Stomach smooth muscle (tissue), 2 donors: ENCODE measurements around the gene CARD19.
A peak's percentile ranks its signal among the peaks of the same experiment; 100 is the strongest.
"Not testable (repeated sequence)": the region's sequence is repeated elsewhere in the genome, so short reads cannot be mapped to it uniquely, and the experiment has no call there.

Experiments used
- H3K27ac ChIP-seq: one replicate; pipeline ENCODE4 v1.7.0; 2013; ENCODE audit warnings: mild to moderate bottlenecking, low read length, inconsistent platforms
- H3K27me3 ChIP-seq, 2 donors: one replicate each; pipeline ENCODE4 v1.7.0; 2013; ENCODE audit warnings: low read length in 2 of 2; ENCODE audit not compliant: insufficient read depth in 2 of 2, control insufficient read depth in 1 of 2
- H3K36me3 ChIP-seq, 2 donors: one replicate each; pipeline ENCODE4 v1.7.0; 2013; ENCODE audit warnings: low read length in 2 of 2; ENCODE audit not compliant: control insufficient read depth in 2 of 2, insufficient read depth in 2 of 2
- H3K4me1 ChIP-seq: one replicate; pipeline ENCODE4 v1.7.0; 2013; ENCODE audit warnings: low read length; ENCODE audit not compliant: control insufficient read depth, insufficient read depth
- H3K4me3 ChIP-seq, 2 donors: one replicate each; pipeline ENCODE4 v1.7.0; 2013; ENCODE audit warnings: low read length in 2 of 2
- H3K9ac ChIP-seq, 2 donors: one replicate each; pipeline ENCODE4 v1.7.0; 2013; ENCODE audit warnings: low read length in 2 of 2, mild to moderate bottlenecking in 1 of 2
- H3K9me3 ChIP-seq, 2 donors: one replicate each; pipeline ENCODE4 v1.7.0; 2013; ENCODE audit warnings: low read length in 2 of 2; ENCODE audit not compliant: control insufficient read depth in 2 of 2
- donor health status: healthy.
- donor health status: Pancreatic carcinoma.

Gene CARD19

GRCh38 chr9:93096811-93097382 is 880 bp downstream of the CARD19 start:
- peak overlapping the region; percentile 86 for H3K27ac ChIP-seq
- peaks cover 0 to 2% of the 10 kb centered on the region in 2 donors for H3K36me3 ChIP-seq
- no peaks in the 10 kb centered on the region for H3K9me3 ChIP-seq
- peak overlapping the region; percentile 79 to 88 for H3K4me3 ChIP-seq
- H3K4me1 ChIP-seq: peaks cover 52% of the 10 kb centered on the region
- H3K27me3 ChIP-seq: no peaks in the 10 kb centered on the region
- H3K9ac ChIP-seq: peak overlapping the region; percentile 75 to 84

GRCh38 chr9:93097511-93098201 is 1.6 kb downstream of the CARD19 start:
- no peaks in the 10 kb centered on the region for H3K9me3 ChIP-seq
- no peaks in the 10 kb centered on the region for H3K27me3 ChIP-seq
- peak overlapping the region; percentile 79 to 88 for H3K4me3 ChIP-seq
- peak overlapping the region; percentile 86 for H3K27ac ChIP-seq
- peaks cover 0 to 2% of the 10 kb centered on the region in 2 donors for H3K36me3 ChIP-seq
- peak overlapping the region; percentile 75 to 84 for H3K9ac ChIP-seq
- peaks cover 52% of the 10 kb centered on the region for H3K4me1 ChIP-seq

GRCh38 chr9:93098236-93098946 is 2.4 kb downstream of the CARD19 start:
- peak overlapping the region; percentile 86 for H3K27ac ChIP-seq
- no peaks in the 10 kb centered on the region for H3K27me3 ChIP-seq
- H3K9me3 ChIP-seq: no peaks in the 10 kb centered on the region
- peaks cover 0 to 2% of the 10 kb centered on the region in 2 donors for H3K36me3 ChIP-seq
- peak overlapping the region; percentile 75 to 84 for H3K9ac ChIP-seq
- peaks cover 52% of the 10 kb centered on the region for H3K4me1 ChIP-seq
- H3K4me3 ChIP-seq: peak overlapping the region; percentile 79 to 88

- H3K9ac ChIP-seq: no peak overlapping the region
Observed at GRCh38 chr9:93099551-93100275, 3.7 kb downstream of the CARD19 start.

GRCh38 chr9:93100276-93100636 is 4.2 kb downstream of the CARD19 start:
- no peaks in the 10 kb centered on the region for H3K9me3 ChIP-seq
- no peak overlapping the region for H3K4me3 ChIP-seq
- H3K36me3 ChIP-seq: peaks cover 0 to 2% of the 10 kb centered on the region in 2 donors
- peak overlapping the region; percentile 64 for H3K27ac ChIP-seq
- peaks cover 38% of the 10 kb centered on the region for H3K4me1 ChIP-seq
- no peak overlapping the region for H3K9ac ChIP-seq
- no peaks in the 10 kb centered on the region for H3K27me3 ChIP-seq

More at GRCh38 chr9:93099551-93100275, 3.7 kb downstream of the CARD19 start:
- peaks cover 42% of the 10 kb centered on the region for H3K4me1 ChIP-seq
- peak overlapping the region; percentile 64 for H3K27ac ChIP-seq
- no peaks in the 10 kb centered on the region for H3K9me3 ChIP-seq
- peaks cover 0 to 2% of the 10 kb centered on the region in 2 donors for H3K36me3 ChIP-seq
- peak overlapping the region in 1 of 2 donors; percentile 24 for H3K4me3 ChIP-seq
- no peaks in the 10 kb centered on the region for H3K27me3 ChIP-seq

- H3K9me3 ChIP-seq, H3K27ac ChIP-seq, H3K36me3 ChIP-seq, H3K27me3 ChIP-seq, H3K9ac ChIP-seq, H3K4me3 ChIP-seq: not testable (repeated sequence)
- peaks cover 37% of the 10 kb centered on the region for H3K4me1 ChIP-seq
Observed at GRCh38 chr9:93101086-93101485, 5.1 kb downstream of the CARD19 start.

- H3K9ac ChIP-seq: no peak overlapping the region
- peaks cover 20% of the 10 kb centered on the region for H3K4me1 ChIP-seq
- no peak overlapping the region for H3K4me3 ChIP-seq
- no peaks in the 10 kb centered on the region for H3K9me3 ChIP-seq
- no peak overlapping the region for H3K27ac ChIP-seq
- peaks cover 10 to 11% of the 10 kb centered on the region in 2 donors for H3K36me3 ChIP-seq
- no peaks in the 10 kb centered on the region for H3K27me3 ChIP-seq
Observed at GRCh38 chr9:93105620-93106019, 9.6 kb downstream of the CARD19 start.

GRCh38 chr9:93107151-93107824 is 11.3 kb downstream of the CARD19 start:
- H3K27me3 ChIP-seq: no peaks in the 10 kb centered on the region
- no peaks in the 10 kb centered on the region for H3K9me3 ChIP-seq
- no peak overlapping the region for H3K27ac ChIP-seq
- peaks cover 14 to 18% of the 10 kb centered on the region in 2 donors for H3K36me3 ChIP-seq
- H3K9ac ChIP-seq: peak overlapping the region in 1 of 2 donors; percentile 38
- H3K4me1 ChIP-seq: peaks cover 20% of the 10 kb centered on the region
- H3K4me3 ChIP-seq: no peak overlapping the region

GRCh38 chr9:93107825-93108161 is 11.8 kb downstream of the CARD19 start:
- Histone ChIP-seq H3K9me3 (no peaks in the 10 kb centered on the region), H3K27ac (no peak overlapping the region), H3K27me3 (no peaks in the 10 kb centered on the region), H3K4me1 (peaks cover 20% of the 10 kb centered on the region), H3K9ac (peak overlapping the region in 1 of 2 donors; percentile 38), H3K4me3 (no peak overlapping the region), H3K36me3 (peaks cover 17 to 19% of the 10 kb centered on the region in 2 donors)
